Middle frontal gyrus (tissue), 1 donor: Measurements from ENCODE around the gene MREG.
"Not testable (repeated sequence)": the region's sequence is repeated elsewhere in the genome, so short reads cannot be mapped to it uniquely, and the experiment has no call there.

ENCODE experiments used
- DNase-seq: peaks from one replicate; pipeline ENCODE4 v3.0.0-alpha.2; 2015; ENCODE audit warnings: low spot score; ENCODE audit errors: extremely low spot score

MREG gene

GRCh38 chr2:215961981-215962380 lies 51.4 kb downstream of the MREG start:
- no peak for DNase-seq

DNA sequence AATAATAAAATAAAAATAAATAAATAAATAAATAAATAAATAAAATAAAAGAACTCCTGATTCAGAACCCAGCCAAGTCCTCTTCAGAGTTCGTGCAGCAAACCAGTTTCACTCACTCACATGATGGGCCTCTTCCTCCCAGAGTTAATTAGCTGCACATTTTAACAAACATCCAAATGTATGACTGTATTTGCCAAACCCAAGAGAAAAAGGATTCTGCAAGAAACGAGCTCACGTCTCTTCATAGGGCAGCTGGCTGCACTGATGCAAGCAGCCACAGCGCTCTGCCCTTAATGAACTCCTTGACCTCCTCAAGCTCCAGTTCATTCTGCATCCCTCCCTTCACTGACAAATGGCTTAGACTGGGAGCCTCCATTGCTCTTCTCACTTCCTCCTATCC lies 55.1 kb downstream of the MREG start:
- no peak for DNase-seq

DNA sequence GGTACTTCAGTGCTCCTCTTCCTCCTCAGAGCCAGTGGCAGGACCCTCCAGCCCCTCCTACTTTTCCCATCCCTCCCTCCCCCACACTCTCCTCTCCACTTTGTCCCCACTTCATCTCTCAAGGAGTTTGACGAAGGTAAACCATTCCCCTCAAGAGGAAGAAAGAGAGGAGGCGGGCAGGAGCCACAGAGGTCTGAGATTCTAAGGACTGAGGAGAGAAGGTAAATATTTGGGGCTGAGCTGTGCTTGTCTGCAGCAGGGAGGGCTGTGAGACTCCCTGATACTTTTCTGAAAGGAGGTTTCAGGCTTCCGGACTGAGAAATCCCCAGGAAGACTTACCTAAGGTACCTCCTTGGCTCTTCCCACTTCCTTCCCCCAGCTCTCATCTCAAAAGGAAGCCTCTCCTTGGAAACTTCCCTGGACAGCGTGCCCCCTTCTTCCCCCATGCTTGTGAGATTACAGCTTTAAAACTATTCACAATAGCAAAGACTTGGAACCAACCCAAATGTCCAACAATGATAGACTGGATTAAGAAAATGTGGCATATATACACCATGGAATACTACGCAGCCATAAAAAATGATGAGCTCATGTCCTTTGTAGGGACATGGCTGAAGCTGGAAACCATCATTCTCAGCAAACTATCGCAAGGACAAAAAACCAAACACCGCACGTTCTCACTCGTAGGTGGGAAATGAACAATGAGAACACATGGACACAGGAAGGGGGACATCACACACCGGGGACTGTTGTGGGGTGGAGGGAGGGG lies 55.8 kb downstream of the MREG start:
- not testable (repeated sequence) for DNase-seq

DNA sequence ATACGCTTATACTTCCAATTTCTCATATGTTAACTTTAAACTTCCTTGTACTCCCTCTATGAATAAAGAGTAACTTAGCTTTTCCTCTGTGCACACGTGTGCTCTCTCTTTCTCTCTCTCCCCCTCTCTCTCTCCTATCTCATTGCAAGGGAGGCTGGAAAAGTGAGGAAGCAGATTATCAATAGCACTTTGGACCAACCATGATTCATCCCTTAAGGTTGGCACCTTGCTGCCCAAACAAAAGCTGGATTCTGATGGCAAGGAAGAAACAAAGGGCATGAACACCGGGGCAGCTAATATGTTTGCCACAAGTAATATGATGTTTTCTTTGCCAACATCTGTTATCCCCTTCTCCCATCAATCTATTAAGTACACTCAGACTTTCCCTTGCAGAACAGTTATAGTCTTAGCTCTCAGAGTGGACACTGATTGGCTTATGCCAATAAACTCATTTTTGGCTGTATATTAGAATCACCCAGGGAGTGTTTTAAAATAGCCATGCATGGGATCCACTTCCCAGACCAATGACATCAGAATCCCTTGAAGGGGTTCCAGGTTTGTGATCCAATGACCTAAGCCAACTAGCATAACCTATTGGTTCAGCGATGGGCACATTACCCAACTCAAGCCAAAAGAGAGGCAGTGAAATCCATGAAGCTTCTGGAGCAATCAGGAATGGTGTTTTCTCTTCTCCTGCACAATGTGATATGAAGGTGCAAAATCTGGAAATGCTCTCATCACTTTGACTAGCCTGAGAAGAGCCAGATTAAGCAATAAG lies 60.3 kb downstream of the MREG start:
- DNase-seq, result no peak

DNA sequence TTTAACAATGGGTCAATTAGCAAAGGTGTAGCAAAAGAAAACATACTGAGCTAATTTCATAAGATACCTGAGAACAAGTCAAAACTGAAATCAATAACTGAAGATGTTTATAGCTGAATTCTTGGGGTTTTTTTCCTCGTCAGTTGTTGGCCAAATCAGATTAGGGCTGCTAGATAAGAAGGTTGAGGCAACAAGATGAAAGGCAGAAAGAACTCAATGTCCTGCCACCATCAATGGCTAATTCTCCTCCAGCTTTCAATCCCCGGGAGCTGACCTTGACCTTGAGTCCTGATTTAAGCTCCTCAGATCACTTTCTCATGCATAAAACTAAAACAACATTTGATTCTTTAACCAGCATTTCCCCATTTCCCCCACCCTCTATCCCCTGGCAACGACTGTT lies 61.8 kb downstream of the MREG start:
- DNase-seq, result no peak

DNA sequence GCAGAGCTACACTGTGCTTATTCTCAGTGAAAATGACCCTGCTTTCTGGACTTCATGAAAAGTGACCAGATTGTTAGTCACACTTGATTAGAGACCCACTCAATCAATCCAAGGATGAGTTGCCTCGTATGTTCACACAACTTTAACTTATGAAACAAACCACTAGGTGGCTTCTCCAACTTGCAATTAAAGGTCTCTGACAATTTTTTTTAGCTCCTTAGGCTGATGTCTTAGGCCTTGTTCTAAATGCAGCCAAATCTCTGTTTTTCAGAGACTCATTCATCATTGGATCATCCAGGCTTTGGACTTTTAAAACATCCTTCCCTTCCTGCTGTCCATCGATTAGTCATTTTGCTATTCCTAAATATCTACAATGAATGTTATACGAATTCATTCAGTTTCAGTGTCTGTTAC lies 63.4 kb downstream of the MREG start:
- no peak for DNase-seq

- DNase-seq, result no peak
Observed at GRCh38 chr2:215948051-215948450, 65.3 kb downstream of the MREG start.

- no peak for DNase-seq
Observed at GRCh38 chr2:215946586-215946985, 66.8 kb downstream of the MREG start.

DNA sequence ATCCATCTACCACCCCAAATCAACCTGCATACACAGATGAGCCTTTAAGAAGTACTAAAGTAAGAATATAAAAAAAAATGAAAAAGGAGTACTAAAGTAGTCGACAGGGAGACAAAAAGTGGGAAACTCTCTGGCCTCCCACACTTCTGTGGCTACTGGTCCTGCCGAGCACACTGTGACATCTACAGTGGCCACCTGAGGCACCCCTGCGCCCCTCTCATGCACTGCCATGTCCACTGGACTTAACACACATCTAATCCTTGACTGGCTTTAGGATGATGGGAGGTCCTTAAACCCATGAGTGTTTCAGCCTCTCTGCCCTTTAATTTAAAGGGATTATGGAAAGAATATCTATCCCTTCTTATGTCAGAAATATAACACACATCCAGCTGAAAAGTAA lies 71.2 kb downstream of the MREG start:
- DNase-seq, result no peak

DNA sequence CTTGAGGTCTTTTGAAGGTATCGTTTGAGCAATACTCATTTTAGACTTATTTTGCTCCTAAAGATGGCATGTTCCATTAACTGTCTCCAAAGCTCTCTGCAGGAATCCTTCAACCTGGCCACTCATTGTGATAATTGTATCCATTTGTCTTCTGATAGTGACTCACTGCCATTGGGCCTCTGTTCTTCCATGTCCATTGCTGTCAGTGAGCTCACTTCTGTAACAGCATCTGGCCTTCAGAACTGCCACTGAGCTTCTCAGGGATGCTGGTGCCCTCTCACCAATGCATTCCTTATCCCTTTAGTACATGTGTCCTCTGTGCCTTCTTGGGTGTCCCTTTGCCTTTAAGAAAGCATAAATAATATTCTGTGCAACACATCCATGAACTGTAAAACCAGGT lies 71.6 kb downstream of the MREG start:
- DNase-seq, result no peak

DNA sequence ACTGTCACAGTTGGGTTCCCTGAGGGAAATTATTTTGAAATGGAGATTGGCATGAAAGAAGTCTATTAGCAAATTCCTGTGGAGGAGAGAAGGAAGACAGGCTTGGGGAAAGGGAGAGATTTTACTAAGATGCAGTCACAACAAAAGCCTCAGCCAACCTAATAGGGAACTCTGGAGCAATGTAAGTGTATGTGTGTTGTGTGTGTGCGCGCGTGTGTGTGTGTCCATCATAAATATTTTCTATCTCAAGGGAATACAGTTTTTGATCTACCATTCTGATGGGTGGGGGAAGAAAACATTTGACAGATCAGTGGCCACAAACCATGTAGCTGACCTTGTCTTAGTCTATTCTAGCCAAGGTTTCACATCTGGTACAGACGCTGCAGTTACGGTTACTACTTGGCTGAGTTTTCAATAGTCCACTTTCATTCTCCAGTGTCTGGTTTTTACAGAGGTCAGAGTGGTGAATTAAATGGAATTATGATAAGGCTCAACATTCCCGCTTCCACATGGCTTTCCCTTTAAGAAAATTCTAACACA lies 72.6 kb downstream of the MREG start:
- no peak for DNase-seq

DNA sequence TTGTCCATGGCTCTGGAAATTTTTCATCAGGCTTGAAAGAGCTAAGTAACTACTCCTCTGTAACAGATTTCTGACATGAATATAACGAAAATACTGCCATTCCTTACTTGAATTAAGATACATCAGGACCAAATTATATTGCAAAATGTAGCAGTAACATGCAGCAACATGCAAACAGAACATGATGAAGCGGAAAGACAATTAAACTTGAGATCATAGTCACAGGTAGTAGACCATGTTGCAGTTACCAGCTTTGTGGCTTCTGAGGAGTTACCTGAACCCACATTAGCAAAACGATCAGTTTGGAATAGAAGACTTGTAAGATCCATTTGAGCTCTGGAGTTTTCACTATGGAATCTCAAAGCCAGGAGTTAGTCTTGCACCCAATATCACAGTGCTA lies 76.2 kb downstream of the MREG start:
- DNase-seq, result no peak

- no peak for DNase-seq
Observed at GRCh38 chr2:215933151-215933550, 80.2 kb downstream of the MREG start.

- DNase-seq, result peak; percentile 62
Observed at GRCh38 chr2:215931256-215931903, 82.0 kb downstream of the MREG start.

DNA sequence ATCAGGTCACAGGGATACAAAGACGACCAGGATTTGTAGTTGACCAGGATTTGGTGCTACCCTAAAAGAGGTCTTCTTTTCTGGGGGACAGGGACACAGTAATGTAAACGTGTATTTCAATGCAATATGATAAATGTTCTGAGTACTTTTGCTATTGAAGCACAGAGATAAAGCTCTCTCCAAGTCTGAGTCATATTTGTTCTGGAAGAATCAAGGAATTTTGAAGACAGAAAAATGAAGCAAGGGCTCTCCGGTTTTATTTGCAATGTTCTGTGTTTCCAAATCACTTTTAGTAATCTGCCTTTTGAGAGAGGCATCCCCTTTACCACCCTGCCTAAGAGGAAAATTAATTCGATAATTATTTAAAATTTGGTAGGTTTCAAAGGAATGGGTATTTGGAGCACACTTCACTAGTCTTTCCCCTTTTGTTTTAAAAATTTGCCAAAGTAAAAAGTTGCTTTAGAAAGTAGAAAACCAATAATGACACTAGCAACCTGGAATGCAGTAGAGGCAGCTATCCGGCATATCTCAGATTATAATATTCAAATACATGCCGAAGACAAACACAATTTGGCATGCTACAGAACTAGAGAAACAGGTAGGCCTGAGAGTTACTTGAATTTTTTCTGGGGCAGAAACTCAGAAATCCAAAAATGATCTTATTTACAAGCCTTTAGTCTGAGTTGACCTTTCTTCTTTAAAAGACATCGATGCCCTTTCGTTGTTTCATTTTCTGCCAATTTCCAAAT lies 82.7 kb downstream of the MREG start:
- no peak for DNase-seq

DNA sequence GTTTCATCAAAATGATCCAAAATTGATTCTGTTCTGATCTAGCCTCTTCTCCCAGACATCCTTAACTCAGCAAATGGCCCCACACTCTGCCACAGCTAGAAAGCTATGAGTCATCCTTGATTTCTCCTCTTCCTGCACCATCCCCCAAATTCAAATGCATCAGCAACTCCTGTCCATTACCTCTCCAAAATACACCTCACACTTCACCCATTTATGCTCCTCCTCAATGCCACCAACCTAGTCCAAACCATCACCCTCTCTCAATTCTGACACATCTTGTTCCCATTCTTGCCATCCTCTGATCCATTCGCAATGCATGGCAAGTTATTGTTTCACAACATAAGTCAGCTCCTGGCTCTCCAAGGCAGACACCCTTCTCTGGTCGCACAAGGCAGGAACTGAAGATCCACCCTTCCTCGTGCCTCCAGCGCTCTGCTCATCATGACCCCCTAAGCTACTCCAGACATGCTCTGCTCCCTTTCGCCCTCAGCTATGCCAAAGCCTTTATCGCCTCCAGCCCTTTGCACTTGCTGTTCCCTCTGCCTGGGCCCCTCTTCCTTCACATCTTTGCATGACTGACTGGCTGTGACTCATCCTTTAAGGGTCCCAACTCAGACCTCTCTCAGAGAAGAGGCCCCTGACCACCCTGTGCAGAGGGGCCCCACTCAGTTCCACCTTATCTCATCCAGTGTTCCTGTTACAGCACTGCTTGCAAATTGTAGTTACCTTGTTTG lies 83.6 kb downstream of the MREG start:
- DNase-seq, result no peak

- DNase-seq, result no peak
Observed at GRCh38 chr2:215928086-215928485, 85.3 kb downstream of the MREG start.

DNA sequence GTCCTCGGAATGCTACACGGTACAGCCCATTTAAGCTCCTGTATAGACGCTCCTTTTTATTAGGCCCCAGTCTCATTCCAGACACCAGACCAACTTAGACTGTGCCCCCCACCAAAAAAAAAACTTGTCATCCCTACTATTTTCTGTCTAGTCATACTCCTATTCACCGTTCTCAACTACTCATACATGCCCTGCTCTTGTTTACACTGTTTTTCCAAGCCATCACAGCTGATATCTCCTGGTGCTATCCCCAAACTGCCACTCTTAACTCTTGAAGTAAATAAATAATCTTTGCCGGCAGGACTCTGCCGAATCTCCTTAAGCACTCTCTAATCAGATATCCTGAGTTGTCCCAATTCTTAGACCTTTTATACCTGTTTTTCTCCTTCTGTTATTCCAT lies 86.4 kb downstream of the MREG start:
- not testable (repeated sequence) for DNase-seq

DNA sequence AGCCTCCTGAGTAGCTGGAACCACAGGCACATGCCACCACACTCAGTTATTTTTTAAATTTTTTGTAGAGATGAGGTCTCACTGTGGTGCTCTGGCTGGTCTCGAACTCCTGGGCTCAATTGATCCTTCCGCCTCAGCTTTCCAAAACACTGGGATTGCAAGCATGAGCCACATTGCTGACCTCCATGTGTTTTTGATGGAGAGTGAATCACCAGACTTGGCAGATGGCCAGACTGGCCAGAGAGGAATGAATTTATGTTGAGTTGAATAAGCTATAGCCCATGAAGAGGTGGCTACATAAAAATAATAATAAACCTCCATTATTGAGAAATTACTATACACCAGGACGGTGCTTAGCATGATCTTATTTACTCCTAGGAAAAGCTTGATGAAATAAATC lies 91.5 kb downstream of the MREG start:
- DNase-seq, result no peak

GRCh38 chr2:215920244-215921100 lies 92.9 kb downstream of the MREG start:
- peak; percentile 63 for DNase-seq
